KMS-11 (cell line): ENCODE data around the gene ZNF684.

Experiments used
- H2AFZ ChIP-seq: fragments of 200-600 bp; sonication (generic); 2 replicates; pipeline ENCODE4 v1.6.1; 2016; ENCODE audit warnings: antibody characterized with exemption, mixed run types, low read depth
- H3K27ac ChIP-seq: fragments of 200-600 bp; sonication (generic); 2 replicates; pipeline ENCODE4 v1.6.1; 2016; ENCODE audit warnings: mild to moderate bottlenecking, mixed run types
- H3K27me3 ChIP-seq: fragments of 200-600 bp; sonication (generic); 2 replicates; pipeline ENCODE4 v1.6.1; 2017; ENCODE audit warnings: mild to moderate bottlenecking, low read depth, mixed run types, moderate library complexity; ENCODE audit not compliant: insufficient read depth
- H3K36me3 ChIP-seq: fragments of 200-600 bp; sonication (generic); 2 replicates; pipeline ENCODE4 v1.6.1; 2017; ENCODE audit warnings: mild to moderate bottlenecking, mixed run types; ENCODE audit not compliant: insufficient read depth
- H3K4me1 ChIP-seq: fragments of 200-600 bp; sonication (generic); 2 replicates; pipeline ENCODE4 v1.6.1; 2016; ENCODE audit warnings: mild to moderate bottlenecking, low read depth, mixed run types; ENCODE audit not compliant: poor library complexity, severe bottlenecking
- H3K4me2 ChIP-seq: fragments of 200-600 bp; sonication (generic); 2 replicates; pipeline ENCODE4 v1.7.0; 2016; ENCODE audit warnings: mild to moderate bottlenecking, mixed run types
- H3K4me3 ChIP-seq: fragments of 200-600 bp; sonication (generic); IDR thresholded peaks from 2 replicates; pipeline ENCODE4 v1.6.1; 2017; ENCODE audit warnings: low read depth, low read length, mixed read lengths; ENCODE audit not compliant: insufficient read depth
- H3K79me2 ChIP-seq: fragments of 200-600 bp; sonication (generic); 2 replicates; pipeline ENCODE4 v1.6.1; 2016; ENCODE audit warnings: low read depth, mixed run types; ENCODE audit not compliant: insufficient read depth
- H3K9ac ChIP-seq: fragments of 200-600 bp; sonication (generic); 2 replicates; pipeline ENCODE4 v1.6.1; 2016; ENCODE audit warnings: mild to moderate bottlenecking, mixed run types
- H4K20me1 ChIP-seq: fragments of 200-600 bp; sonication (generic); 2 replicates; pipeline ENCODE4 v1.6.1; 2016; ENCODE audit warnings: mild to moderate bottlenecking, mixed run types; ENCODE audit not compliant: insufficient read depth
- CTCF ChIP-seq: fragments of 200-600 bp; sonication (generic); conservative IDR thresholded peaks from 2 replicates; pipeline ENCODE4 v1.6.1; 2017; ENCODE audit warnings: low read depth, mild to moderate bottlenecking, antibody characterized with exemption, low read length, moderate library complexity, mixed read lengths

Gene ZNF684

GRCh38 chr1:40592107-40592803, 60.8 kb downstream of the ZNF684 start:
- Histone ChIP-seq H3K4me3 (no peak overlapping the region), H3K36me3 (no peaks in the 10 kb centered on the region), H4K20me1 (no peaks in the 10 kb centered on the region), H3K27ac (no peak overlapping the region), H3K27me3 (no peaks in the 10 kb centered on the region), H3K4me2 (no peak overlapping the region), H3K79me2 (no peaks in the 10 kb centered on the region), H2AFZ (no peak overlapping the region), H3K9ac (no peak overlapping the region), H3K4me1 (peaks cover 5% of the 10 kb centered on the region)
- peak; percentile 46; the same call in 1 of the 2 replicates for TF ChIP-seq CTCF

- Histone ChIP-seq H2AFZ (no peak overlapping the region), H3K79me2 (no peaks in the 10 kb centered on the region), H3K4me2 (no peak overlapping the region), H3K4me1 (peaks cover 5% of the 10 kb centered on the region), H4K20me1 (no peaks in the 10 kb centered on the region), H3K36me3 (no peaks in the 10 kb centered on the region), H3K27me3 (no peaks in the 10 kb centered on the region), H3K4me3 (no peak overlapping the region), H3K27ac (no peak overlapping the region), H3K9ac (no peak overlapping the region)
- no peak for TF ChIP-seq CTCF
These were observed 62.2 kb downstream of the ZNF684 start for GRCh38 chr1:40593449-40594186.

- no peak overlapping the region for H3K4me3 ChIP-seq
- H3K27ac ChIP-seq = no peak overlapping the region
- no peaks in the 10 kb centered on the region for H3K79me2 ChIP-seq
- no peak overlapping the region for H2AFZ ChIP-seq
- no peak overlapping the region for H3K9ac ChIP-seq
- no peaks in the 10 kb centered on the region for H3K36me3 ChIP-seq
- peaks cover 5% of the 10 kb centered on the region for H3K4me1 ChIP-seq
- no peaks in the 10 kb centered on the region for H3K27me3 ChIP-seq
- no peak overlapping the region for H3K4me2 ChIP-seq
- no peak for TF ChIP-seq CTCF
- no peaks in the 10 kb centered on the region for H4K20me1 ChIP-seq
These were observed 62.7 kb downstream of the ZNF684 start for GRCh38 chr1:40594187-40594531.

- Histone ChIP-seq H3K4me1 (peaks cover 5% of the 10 kb centered on the region), H3K4me2 (no peak overlapping the region), H3K4me3 (no peak overlapping the region), H3K9ac (no peak overlapping the region), H3K79me2 (no peaks in the 10 kb centered on the region), H3K27me3 (no peaks in the 10 kb centered on the region), H2AFZ (no peak overlapping the region), H3K36me3 (no peaks in the 10 kb centered on the region), H3K27ac (no peak overlapping the region), H4K20me1 (no peaks in the 10 kb centered on the region)
- TF ChIP-seq CTCF = no peak
These were observed 64.2 kb downstream of the ZNF684 start for GRCh38 chr1:40595623-40596022.
